ENCODE measurements around the gene MX2.

- no peak for TF ChIP-seq CTCF (IDR thresholded peaks at IDR 0.05)
- no peak for TF ChIP-seq EP300 (IDR thresholded peaks at IDR 0.05)
These were observed 9.2 kb downstream of the MX2 start for GRCh38 chr21:41370840-41371684.

Measured in tibial nerve (tissue), 4 donors.